NCI-H226 (cell line): Measurements from ENCODE around the gene TLK1.
A peak's percentile ranks its signal among the peaks of the same experiment; 100 is the strongest.
"Not testable (repeated sequence)": the region's sequence is repeated elsewhere in the genome, so short reads cannot be mapped to it uniquely, and the experiment has no call there.

ENCODE experiments used
- DNase-seq: peaks from one replicate; pipeline ENCODE4 v3.0.0-alpha.2; 2015

The TLK1 gene

GRCh38 chr2:171167352-171167997 is 6.8 kb upstream of the TLK1 start:
- DNase-seq, result peak; percentile 56

GRCh38 chr2:171166328-171166983 is 5.8 kb upstream of the TLK1 start:
- peak; percentile 91 for DNase-seq

- DNase-seq, result no peak
These were observed 5.3 kb upstream of the TLK1 start for GRCh38 chr2:171165967-171166327.

GRCh38 chr2:171163261-171163660 is 2.6 kb upstream of the TLK1 start:
- no peak for DNase-seq

GRCh38 chr2:171162522-171163197 is 2.0 kb upstream of the TLK1 start:
- DNase-seq, result not testable (repeated sequence)

GRCh38 chr2:171160956-171161740 is 455 bp upstream of the TLK1 start:
- DNase-seq, result peak; percentile 69

- peak; percentile 19 for DNase-seq
These were observed 1.1 kb downstream of the TLK1 start for GRCh38 chr2:171159372-171160118.

- no peak for DNase-seq
These were observed 1.8 kb downstream of the TLK1 start for GRCh38 chr2:171158790-171159371.

GRCh38 chr2:171158036-171158789 is 2.5 kb downstream of the TLK1 start:
- no peak for DNase-seq

GRCh38 chr2:171157109-171157500 is 3.6 kb downstream of the TLK1 start:
- DNase-seq, result no peak

- no peak for DNase-seq
These were observed 6.3 kb downstream of the TLK1 start for GRCh38 chr2:171154348-171154747.

GRCh38 chr2:171150694-171151285 is 9.9 kb downstream of the TLK1 start:
- DNase-seq, result no peak

GRCh38 chr2:171149986-171150693 is 10.6 kb downstream of the TLK1 start:
- DNase-seq, result no peak

- DNase-seq, result no peak
These were observed 11.3 kb downstream of the TLK1 start for GRCh38 chr2:171149171-171149938.

- no peak for DNase-seq
These were observed 13.6 kb downstream of the TLK1 start for GRCh38 chr2:171147081-171147480.

- no peak for DNase-seq
These were observed 14.1 kb downstream of the TLK1 start for GRCh38 chr2:171146633-171147032.

GRCh38 chr2:171146071-171146470 is 14.6 kb downstream of the TLK1 start:
- DNase-seq, result no peak

GRCh38 chr2:171143670-171144062 is 17.0 kb downstream of the TLK1 start:
- no peak for DNase-seq

GRCh38 chr2:171142398-171142797 is 18.3 kb downstream of the TLK1 start:
- no peak for DNase-seq

- no peak for DNase-seq
These were observed 19.4 kb downstream of the TLK1 start for GRCh38 chr2:171141320-171141719.
